Astrocyte (in vitro differentiated cells and primary cell): ENCODE results near the gene HIRIP3.
"Not testable (repeated sequence)": the region's sequence is repeated elsewhere in the genome, so short reads cannot be mapped to it uniquely, and the experiment has no call there.

Source experiments
- CTCF ChIP-seq: IDR thresholded peaks from 2 replicates; pipeline ENCODE4 v1.5.1; 2011; ENCODE audit warnings: low read depth, mild to moderate bottlenecking, inconsistent platforms, low read length, moderate library complexity; ENCODE audit not compliant: insufficient read depth
- EZH2 ChIP-seq: IDR thresholded peaks from 2 replicates; pipeline ENCODE4 v1.6.1; 2012; ENCODE audit warnings: mild to moderate bottlenecking, low read length, inconsistent platforms; ENCODE audit not compliant: insufficient read depth

- not testable (repeated sequence) for TF ChIP-seq CTCF, EZH2
These were observed 22.5 kb upstream of the HIRIP3 start for GRCh38 chr16:30017937-30018336.
